GM19238 (cell line): ENCODE results near the gene KRT80.

Experiments
- DNase-seq: peaks from one replicate; pipeline ENCODE4 v3.0.0; 2011; ENCODE audit warnings: low spot score; ENCODE audit not compliant: insufficient read length

Gene KRT80

GRCh38 chr12:52180971-52181628, 10.7 kb downstream of the KRT80 start:
- no peak for DNase-seq

GRCh38 chr12:52179396-52179973, 12.3 kb downstream of the KRT80 start:
- DNase-seq = no peak

- no peak for DNase-seq
Observed at GRCh38 chr12:52178984-52179383, 12.8 kb downstream of the KRT80 start.

GRCh38 chr12:52178443-52178842, 13.4 kb downstream of the KRT80 start:
- DNase-seq = no peak

- DNase-seq = no peak
Observed at GRCh38 chr12:52175371-52176350, 16.2 kb downstream of the KRT80 start.

GRCh38 chr12:52173526-52173925, 18.3 kb downstream of the KRT80 start:
- DNase-seq = no peak

GRCh38 chr12:52172956-52173355, 18.9 kb downstream of the KRT80 start:
- no peak for DNase-seq

GRCh38 chr12:52171950-52172512, 19.8 kb downstream of the KRT80 start:
- DNase-seq = no peak

- no peak for DNase-seq
Observed at GRCh38 chr12:52170827-52171226, 21.0 kb downstream of the KRT80 start.

- no peak for DNase-seq
Observed at GRCh38 chr12:52169886-52170285, 21.9 kb downstream of the KRT80 start.

- DNase-seq = no peak
Observed at GRCh38 chr12:52168019-52168717, 23.6 kb downstream of the KRT80 start.

GRCh38 chr12:52167526-52167925, 24.3 kb downstream of the KRT80 start:
- DNase-seq = no peak

GRCh38 chr12:52166672-52167071, 25.1 kb downstream of the KRT80 start:
- no peak for DNase-seq

- no peak for DNase-seq
Observed at GRCh38 chr12:52165096-52165855, 26.5 kb downstream of the KRT80 start.

GRCh38 chr12:52164624-52165023, 27.2 kb downstream of the KRT80 start:
- no peak for DNase-seq

- DNase-seq = no peak
Observed at GRCh38 chr12:52162981-52163380, 28.8 kb downstream of the KRT80 start.

- no peak for DNase-seq
Observed at GRCh38 chr12:52160200-52160599, 31.6 kb downstream of the KRT80 start.

- no peak for DNase-seq
Observed at GRCh38 chr12:52157566-52158150, 34.2 kb downstream of the KRT80 start.

GRCh38 chr12:52156757-52157565, 34.9 kb downstream of the KRT80 start:
- peak; percentile 74 for DNase-seq
